Measurements from ENCODE around the gene DDX17. TPM values are rescaled to one million over a fixed set of nuclear protein-coding genes. Genes with fewer than 3 reads are reported as not detected.

DDX17 gene
- total RNA-seq, 1 donor from 2014 or later: 521 TPM

DNA sequence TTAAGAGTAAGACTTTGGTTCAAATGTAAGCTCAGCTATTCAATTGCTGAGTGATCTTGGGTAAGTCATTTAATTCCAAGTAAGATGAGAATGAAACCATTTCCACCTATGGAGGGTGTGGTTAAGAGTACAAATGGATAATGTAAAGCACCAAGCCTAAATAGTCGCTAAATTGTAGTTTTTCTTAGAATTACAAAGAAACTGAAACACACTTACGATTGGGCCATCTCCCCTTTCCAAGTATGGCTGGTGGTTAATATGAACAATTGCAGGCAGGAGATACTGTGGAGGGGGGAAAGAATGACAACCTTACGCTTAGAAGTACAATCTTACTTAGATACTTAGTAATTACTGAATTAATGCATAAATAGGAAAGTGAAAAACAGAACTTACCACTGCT is 8.2 kb downstream of the DDX17 start:
- TF ChIP-seq, protein P1, sequence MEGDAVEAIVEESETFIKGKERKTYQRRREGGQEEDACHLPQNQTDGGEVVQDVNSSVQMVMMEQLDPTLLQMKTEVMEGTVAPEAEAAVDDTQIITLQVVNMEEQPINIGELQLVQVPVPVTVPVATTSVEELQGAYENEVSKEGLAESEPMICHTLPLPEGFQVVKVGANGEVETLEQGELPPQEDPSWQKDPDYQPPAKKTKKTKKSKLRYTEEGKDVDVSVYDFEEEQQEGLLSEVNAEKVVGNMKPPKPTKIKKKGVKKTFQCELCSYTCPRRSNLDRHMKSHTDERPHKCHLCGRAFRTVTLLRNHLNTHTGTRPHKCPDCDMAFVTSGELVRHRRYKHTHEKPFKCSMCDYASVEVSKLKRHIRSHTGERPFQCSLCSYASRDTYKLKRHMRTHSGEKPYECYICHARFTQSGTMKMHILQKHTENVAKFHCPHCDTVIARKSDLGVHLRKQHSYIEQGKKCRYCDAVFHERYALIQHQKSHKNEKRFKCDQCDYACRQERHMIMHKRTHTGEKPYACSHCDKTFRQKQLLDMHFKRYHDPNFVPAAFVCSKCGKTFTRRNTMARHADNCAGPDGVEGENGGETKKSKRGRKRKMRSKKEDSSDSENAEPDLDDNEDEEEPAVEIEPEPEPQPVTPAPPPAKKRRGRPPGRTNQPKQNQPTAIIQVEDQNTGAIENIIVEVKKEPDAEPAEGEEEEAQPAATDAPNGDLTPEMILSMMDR (IDR thresholded peaks at IDR 0.05; ENCODE audit: insufficient read depth, low read length, severe bottlenecking): no peak
- H3K27me3 ChIP-seq (ENCODE audit: control insufficient read depth, insufficient read depth, low read length): no peaks in the 10 kb centered on the region
- H3K4me3 ChIP-seq (ENCODE audit: low read depth, low read length): no peak overlapping the region
- H3K36me3 ChIP-seq (ENCODE audit: control insufficient read depth, insufficient read depth, low read length): peaks cover 36% of the 10 kb centered on the region
- DNase-seq (ENCODE audit: low read depth): no peak
- FAIRE-seq: no peak

DNA sequence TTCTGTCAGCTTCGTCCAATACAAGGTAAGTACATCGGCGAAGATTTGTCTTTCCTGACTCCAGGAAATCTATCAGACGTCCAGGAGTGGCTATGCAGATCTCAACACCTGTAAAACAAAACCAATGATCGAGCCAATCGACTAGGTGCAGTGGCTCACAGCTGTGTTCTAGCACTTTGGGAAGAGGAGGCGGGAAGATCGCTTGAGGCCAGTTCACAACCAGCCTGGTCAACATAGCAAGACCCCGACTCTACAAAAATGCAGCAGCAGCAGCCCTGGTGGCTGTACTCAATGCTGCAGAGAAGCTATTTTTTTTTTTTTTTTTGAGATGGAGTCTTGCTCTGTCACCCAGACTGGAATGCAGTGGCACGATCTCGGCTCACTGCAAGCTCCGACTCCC is 11.2 kb downstream of the DDX17 start:
- Histone ChIP-seq H3K4me3 (ENCODE audit: low read depth, low read length) (no peak overlapping the region), H3K36me3 (ENCODE audit: control insufficient read depth, insufficient read depth, low read length) (peaks cover 44% of the 10 kb centered on the region), H3K27me3 (ENCODE audit: control insufficient read depth, insufficient read depth, low read length) (no peaks in the 10 kb centered on the region)
- DNase-seq (ENCODE audit: low read depth) (no peak), FAIRE-seq (no peak)
- TF ChIP-seq, protein P1 (IDR thresholded peaks at IDR 0.05; ENCODE audit: insufficient read depth, low read length, severe bottlenecking): no peak

DNA sequence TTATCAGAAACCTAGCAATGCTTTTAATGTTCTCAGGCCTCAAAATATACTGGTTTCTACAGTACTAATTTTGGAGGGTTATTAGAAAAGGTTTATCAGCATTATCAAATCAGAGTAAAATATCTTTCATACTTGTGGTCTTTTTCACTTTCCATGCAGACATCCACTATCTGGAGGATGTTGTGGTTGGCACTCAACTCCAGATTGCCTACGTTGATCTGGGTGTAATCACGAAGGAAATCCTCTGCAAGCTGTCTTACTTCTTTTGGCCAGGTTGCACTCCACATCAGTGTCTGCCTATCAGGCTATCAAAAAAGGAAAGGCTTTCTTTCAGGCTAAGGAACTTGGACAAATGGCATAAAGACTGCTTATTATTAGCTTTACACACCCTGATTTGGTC is 11.6 kb downstream of the DDX17 start:
- FAIRE-seq (no peak), DNase-seq (ENCODE audit: low read depth) (no peak)
- no peak overlapping the region for H3K4me3 ChIP-seq (ENCODE audit: low read depth, low read length)
- H3K36me3 ChIP-seq (ENCODE audit: control insufficient read depth, insufficient read depth, low read length): peaks cover 47% of the 10 kb centered on the region
- TF ChIP-seq, protein P1 (IDR thresholded peaks at IDR 0.05; ENCODE audit: insufficient read depth, low read length, severe bottlenecking): no peak
- H3K27me3 ChIP-seq (ENCODE audit: control insufficient read depth, insufficient read depth, low read length): no peaks in the 10 kb centered on the region

DNA sequence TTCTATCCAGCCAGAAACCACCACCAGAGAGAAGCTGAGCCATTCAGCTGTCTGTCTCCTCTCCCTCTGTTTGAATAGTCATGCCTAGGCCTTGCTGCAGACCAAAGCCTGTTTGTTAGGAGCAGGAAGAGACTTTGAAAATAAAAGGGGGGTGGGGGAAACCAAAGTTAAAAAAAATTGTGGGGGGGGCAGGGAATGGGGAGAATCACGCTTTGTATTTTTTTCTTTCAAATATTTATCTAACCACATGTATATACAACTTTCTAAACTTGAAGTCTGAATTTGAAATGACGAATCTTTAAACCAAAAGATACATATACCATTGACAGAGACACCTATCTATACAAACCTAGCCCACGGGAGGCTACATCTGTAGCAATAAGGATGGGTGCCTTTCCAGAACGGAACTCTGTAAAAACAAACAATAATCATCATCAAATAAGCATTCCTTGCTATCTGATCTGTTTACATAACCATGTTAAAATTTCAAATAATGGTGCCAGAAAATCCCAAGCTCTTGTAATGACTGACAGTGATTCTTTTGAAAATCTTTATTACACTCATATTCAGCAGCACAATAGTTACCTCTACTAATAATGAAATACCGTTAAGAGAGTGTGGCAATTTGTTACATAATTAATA is 14.3 kb downstream of the DDX17 start:
- peaks cover 48% of the 10 kb centered on the region for H3K36me3 ChIP-seq (ENCODE audit: control insufficient read depth, insufficient read depth, low read length)
- H3K4me3 ChIP-seq (ENCODE audit: low read depth, low read length): no peak overlapping the region

DNA sequence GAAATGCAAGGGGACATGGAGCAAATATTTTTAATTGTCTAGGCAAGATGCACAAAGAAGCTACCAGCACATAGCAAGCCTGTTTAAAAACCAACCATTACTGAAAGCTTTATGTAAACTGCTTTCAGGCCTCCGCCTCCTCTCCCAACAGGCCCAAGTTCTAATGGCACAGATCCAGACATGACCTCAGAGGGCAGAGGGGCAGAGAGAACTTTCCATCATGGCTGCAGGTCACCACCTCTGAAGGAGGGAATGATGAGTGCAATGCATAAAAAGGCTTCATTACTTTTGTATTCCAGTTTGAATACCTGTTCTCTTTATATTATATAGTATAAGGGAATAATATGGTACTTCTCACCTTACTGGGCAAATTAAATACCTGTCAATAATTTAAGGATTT is 15.2 kb downstream of the DDX17 start:
- no peak for DNase-seq (ENCODE audit: low read depth)
- TF ChIP-seq, protein P1 (IDR thresholded peaks at IDR 0.05; ENCODE audit: insufficient read depth, low read length, severe bottlenecking): no peak
- FAIRE-seq: no peak
- H3K36me3 ChIP-seq (ENCODE audit: control insufficient read depth, insufficient read depth, low read length): peaks cover 45% of the 10 kb centered on the region
- H3K4me3 ChIP-seq (ENCODE audit: low read depth, low read length): no peak overlapping the region
- H3K27me3 ChIP-seq (ENCODE audit: control insufficient read depth, insufficient read depth, low read length): no peaks in the 10 kb centered on the region

More for the DNA sequence above, 14.3 kb downstream of the DDX17 start:
- no peak for DNase-seq (ENCODE audit: low read depth)
- H3K27me3 ChIP-seq (ENCODE audit: control insufficient read depth, insufficient read depth, low read length): no peaks in the 10 kb centered on the region
- no peak for FAIRE-seq
- TF ChIP-seq, protein P1 (IDR thresholded peaks at IDR 0.05; ENCODE audit: insufficient read depth, low read length, severe bottlenecking): no peak

DNA sequence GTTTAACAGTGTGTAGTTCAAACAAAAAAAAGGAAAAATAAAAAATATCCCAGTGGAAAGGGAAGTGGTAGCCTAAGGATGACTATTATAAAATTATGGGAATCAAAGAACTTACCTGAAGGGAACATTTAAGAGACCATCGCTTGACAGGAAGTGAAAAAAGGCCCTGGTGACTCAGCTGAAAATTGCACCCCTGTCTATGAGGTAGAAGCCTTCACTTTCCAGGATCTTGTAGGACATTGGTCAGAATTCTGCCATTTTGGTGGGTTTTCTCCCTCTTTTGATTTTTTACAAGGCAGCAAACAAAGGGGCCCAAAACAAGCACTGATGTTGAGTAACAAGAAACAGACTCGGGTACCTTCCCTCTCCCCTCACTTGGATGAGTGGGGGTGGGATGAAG is 15.6 kb downstream of the DDX17 start:
- Histone ChIP-seq H3K4me3 (ENCODE audit: low read depth, low read length) (no peak overlapping the region), H3K36me3 (ENCODE audit: control insufficient read depth, insufficient read depth, low read length) (peaks cover 45% of the 10 kb centered on the region), H3K27me3 (ENCODE audit: control insufficient read depth, insufficient read depth, low read length) (no peaks in the 10 kb centered on the region)
- DNase-seq (ENCODE audit: low read depth): no peak
- no peak for FAIRE-seq
- TF ChIP-seq, protein P1 (IDR thresholded peaks at IDR 0.05; ENCODE audit: insufficient read depth, low read length, severe bottlenecking): no peak

Data from bronchial epithelial cell (primary cell).